Activated CD8-positive, alpha-beta T cell treated with anti-CD3 and anti-CD28 coated beads for 36 hours (primary cell): ENCODE results near the gene DLX2. TPM values are rescaled to one million over a fixed set of nuclear protein-coding genes. Genes with fewer than 3 reads are reported as not detected.

Experiments used
- ATAC-seq: fragments of 200-7000 bp; cut with Tn5 transposase; one replicate; pipeline ENCODE4 v1.10.0; 2021; ENCODE audit warnings: mild to moderate bottlenecking, moderate library complexity
- CTCF ChIA-PET: fragments of 350-600 bp; sonication (Branson Sonifier 250); formaldehyde crosslinking; loops from one replicate; lab custom pipeline; 2021; ENCODE audit warnings: antibody characterized with exemption; lab: Charles Lee
- POLR2A ChIA-PET: fragments of 350-600 bp; sonication (Branson Sonifier 250); formaldehyde crosslinking; loops from one replicate; lab custom pipeline; 2021; ENCODE audit warnings: antibody characterized with exemption; lab: Charles Lee
- DNase-seq: peaks from one replicate; pipeline ENCODE4 v3.0.0-alpha.2; 2020
- H3K27ac Mint-ChIP-seq: one replicate; pipeline ENCODE4 v1.8.0; 2021; ENCODE audit warnings: mild to moderate bottlenecking, mixed read lengths
- H3K27me3 Mint-ChIP-seq: one replicate; pipeline ENCODE4 v1.8.0; 2021; ENCODE audit warnings: mixed read lengths
- H3K36me3 Mint-ChIP-seq: one replicate; pipeline ENCODE4 v1.8.0; 2021; ENCODE audit warnings: low read depth, mixed read lengths
- H3K4me1 Mint-ChIP-seq: one replicate; pipeline ENCODE4 v1.8.0; 2021; ENCODE audit warnings: low read depth, mixed read lengths
- H3K4me3 Mint-ChIP-seq: one replicate; pipeline ENCODE4 v1.8.0; 2021; ENCODE audit warnings: mild to moderate bottlenecking, moderate library complexity, mixed read lengths
- H3K9me3 Mint-ChIP-seq: one replicate; pipeline ENCODE4 v1.8.0; 2021; ENCODE audit warnings: mixed read lengths
- intact Hi-C: fragments of 100-400 bp; cut with micrococcal nuclease; formaldehyde crosslinking; loops from one replicate; pipeline ENCODE4 v1.10.0; 2022
- total RNA-seq, 2 experiments: library from RNA; stranded (reverse); gene quantifications; one replicate each; pipeline ENCODE4 v1.2.3, GENCODE V29; 2021
- TF ChIP-seq, protein P1 (sequence below): fragments of 200-600 bp; IDR thresholded peaks from one replicate; pipeline ENCODE4 v1.8.0; 2022; ENCODE audit warnings: antibody characterized with exemption, mild to moderate bottlenecking

The DLX2 gene
- total RNA-seq, 2 experiments from 2014 or later: not detected

DNA sequence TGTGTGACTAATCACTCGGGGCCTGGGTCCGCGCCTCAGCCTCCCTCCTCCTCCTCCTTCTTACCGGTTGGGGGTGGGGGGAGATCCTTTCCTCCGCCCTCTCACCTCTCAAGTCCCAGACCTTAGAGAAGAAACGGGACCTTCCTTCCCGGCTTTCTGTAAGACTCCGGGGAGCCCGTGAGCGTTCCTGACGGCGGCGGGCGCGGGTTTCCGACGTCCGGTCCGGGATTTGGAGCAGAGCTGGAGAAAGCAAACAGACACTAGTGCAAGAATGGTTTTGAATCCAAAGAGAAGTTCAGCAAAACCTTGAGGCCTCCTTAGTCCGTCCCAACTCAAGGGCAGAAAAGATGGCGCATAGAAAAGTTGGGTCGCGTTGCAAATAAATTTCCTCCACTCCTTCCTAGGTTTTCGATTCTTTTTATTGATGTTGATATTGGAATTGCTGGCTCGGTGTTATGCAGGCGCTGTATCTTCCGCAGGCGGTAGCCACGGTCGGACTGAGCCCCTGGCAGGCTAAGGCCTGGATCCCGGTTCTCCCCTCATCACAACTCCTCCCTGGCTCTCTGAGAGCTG, 15.4 kb downstream of the DLX2 start:
- TF ChIP-seq, protein P1, sequence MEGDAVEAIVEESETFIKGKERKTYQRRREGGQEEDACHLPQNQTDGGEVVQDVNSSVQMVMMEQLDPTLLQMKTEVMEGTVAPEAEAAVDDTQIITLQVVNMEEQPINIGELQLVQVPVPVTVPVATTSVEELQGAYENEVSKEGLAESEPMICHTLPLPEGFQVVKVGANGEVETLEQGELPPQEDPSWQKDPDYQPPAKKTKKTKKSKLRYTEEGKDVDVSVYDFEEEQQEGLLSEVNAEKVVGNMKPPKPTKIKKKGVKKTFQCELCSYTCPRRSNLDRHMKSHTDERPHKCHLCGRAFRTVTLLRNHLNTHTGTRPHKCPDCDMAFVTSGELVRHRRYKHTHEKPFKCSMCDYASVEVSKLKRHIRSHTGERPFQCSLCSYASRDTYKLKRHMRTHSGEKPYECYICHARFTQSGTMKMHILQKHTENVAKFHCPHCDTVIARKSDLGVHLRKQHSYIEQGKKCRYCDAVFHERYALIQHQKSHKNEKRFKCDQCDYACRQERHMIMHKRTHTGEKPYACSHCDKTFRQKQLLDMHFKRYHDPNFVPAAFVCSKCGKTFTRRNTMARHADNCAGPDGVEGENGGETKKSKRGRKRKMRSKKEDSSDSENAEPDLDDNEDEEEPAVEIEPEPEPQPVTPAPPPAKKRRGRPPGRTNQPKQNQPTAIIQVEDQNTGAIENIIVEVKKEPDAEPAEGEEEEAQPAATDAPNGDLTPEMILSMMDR: no peak
- DNase-seq (no peak), ATAC-seq (no peak)
- Mint-ChIP-seq H3K4me1 (peaks cover 46% of the 10 kb centered on the region), H3K36me3 (no peaks in the 10 kb centered on the region), H3K27ac (no peak overlapping the region), H3K4me3 (peak overlapping the region; percentile 39), H3K27me3 (peaks cover 89% of the 10 kb centered on the region), H3K9me3 (no peaks in the 10 kb centered on the region)
- CTCF ChIA-PET: interaction anchor here (0.8 to 4.5 kb wide), 7 partner anchors 9 to 26 kb away, joined by 3 to 43 read pairs (median 6); partner anchors contain the start of gene DLX2
- intact Hi-C loops: no loop called here
- POLR2A ChIA-PET: no interaction called here

DNA sequence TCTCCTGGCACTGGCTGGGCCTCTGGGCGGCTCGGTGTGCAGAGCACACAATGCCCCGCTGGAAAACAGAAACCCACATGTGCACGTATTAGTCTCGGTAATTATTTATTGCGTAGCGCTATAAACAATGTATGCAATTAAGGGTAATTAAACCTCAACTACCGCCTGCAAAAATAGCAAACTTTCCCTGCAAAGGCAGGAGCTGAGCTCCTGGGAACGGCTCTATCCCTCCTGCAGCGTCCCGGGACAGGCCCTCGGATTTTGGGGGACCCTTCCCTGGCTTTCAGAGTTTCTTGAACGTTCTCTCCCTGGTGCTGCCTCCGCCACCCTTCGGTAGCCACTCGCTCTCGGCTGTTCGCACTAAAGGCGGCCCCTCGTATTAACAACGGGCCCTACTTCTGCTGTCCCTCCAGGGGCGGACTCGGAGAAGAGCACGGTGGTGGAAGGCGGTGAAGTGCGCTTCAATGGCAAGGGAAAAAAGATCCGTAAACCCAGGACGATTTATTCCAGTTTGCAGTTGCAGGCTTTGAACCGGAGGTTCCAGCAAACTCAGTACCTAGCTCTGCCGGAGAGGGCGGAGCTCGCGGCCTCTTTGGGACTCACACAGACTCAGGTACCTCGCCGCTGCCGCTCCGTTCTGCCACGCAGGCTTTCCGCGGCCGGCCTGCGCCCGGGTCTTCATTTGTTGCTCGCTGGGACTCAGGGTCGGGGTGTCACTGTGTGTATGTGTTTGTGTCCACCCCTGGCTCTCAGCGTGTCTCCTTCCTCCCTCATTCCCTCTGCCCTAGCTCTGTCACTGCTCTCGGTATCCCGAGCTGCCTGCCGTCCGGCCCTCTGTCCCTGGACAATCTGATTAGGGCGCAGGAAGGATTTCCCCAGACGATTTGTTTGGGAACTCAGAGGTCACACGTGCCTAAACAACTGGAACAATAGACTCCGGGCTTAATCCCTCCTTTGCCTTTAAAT, 16.2 kb downstream of the DLX2 start:
- Mint-ChIP-seq H3K36me3 (no peaks in the 10 kb centered on the region), H3K9me3 (no peaks in the 10 kb centered on the region), H3K4me3 (peak overlapping the region; percentile 75), H3K4me1 (peaks cover 46% of the 10 kb centered on the region), H3K27ac (no peak overlapping the region), H3K27me3 (peaks cover 89% of the 10 kb centered on the region)
- TF ChIP-seq, protein P1: peak; percentile 52
- DNase-seq (peak; percentile 76), ATAC-seq (peak; percentile 57)
- CTCF ChIA-PET: interaction anchor here (0.8 to 4.5 kb wide), 7 partner anchors 8 to 27 kb away, joined by 3 to 43 read pairs (median 4); partner anchors contain the start of gene DLX2
- POLR2A ChIA-PET: no interaction called here
- intact Hi-C loops: no loop called here

DNA sequence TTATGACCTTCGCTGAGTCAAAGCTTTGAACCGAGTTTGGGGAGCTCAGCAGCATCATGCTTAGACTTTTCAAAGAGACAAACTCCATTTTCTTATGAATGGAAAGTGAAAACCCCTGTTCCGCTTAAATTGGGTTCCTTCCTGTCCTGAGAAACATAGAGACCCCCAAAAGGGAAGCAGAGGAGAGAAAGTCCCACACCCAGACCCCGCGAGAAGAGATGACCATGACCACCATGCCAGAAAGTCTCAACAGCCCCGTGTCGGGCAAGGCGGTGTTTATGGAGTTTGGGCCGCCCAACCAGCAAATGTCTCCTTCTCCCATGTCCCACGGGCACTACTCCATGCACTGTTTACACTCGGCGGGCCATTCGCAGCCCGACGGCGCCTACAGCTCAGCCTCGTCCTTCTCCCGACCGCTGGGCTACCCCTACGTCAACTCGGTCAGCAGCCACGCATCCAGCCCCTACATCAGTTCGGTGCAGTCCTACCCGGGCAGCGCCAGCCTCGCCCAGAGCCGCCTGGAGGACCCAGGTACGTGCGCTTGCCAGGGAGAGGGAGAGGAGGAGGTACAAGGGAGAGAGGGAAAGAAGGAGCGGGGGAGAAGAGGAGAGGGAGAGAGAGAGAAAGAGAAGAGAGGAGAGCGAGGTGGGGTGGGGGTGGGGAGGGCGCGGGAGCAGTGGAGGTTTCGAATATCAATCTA, 17.1 kb downstream of the DLX2 start, which contains the start of gene DLX1:
TSS of gene DLX1 (plus strand) at position 48 of the 700 bp plus-strand sequence. CDS start at position 219, 171 bp downstream.
- H3K9me3 Mint-ChIP-seq: no peaks in the 10 kb centered on the region
- peaks cover 90% of the 10 kb centered on the region for H3K27me3 Mint-ChIP-seq
- H3K27ac Mint-ChIP-seq: peak within 1 kb of the TSS; percentile 25
- DNase-seq: no peak
- H3K4me3 Mint-ChIP-seq: peak within 1 kb of the TSS; percentile 75
- peak; percentile 2 for ATAC-seq
- H3K4me1 Mint-ChIP-seq: peaks cover 46% of the 10 kb centered on the region
- intact Hi-C loops: loop anchor here (2.0 kb wide), 1 partner anchor 17 kb away; the partner anchor contains the start of gene DLX2
- ChIA-PET POLR2A (no interaction called here), CTCF (interaction anchor here (0.6 to 4.5 kb wide), 8 partner anchors 9 to 28 kb away, joined by 3 to 43 read pairs (median 6); no protein-coding TSS in a partner anchor)
- TF ChIP-seq, protein P1: no peak
- peaks cover 3% of the 10 kb centered on the region for H3K36me3 Mint-ChIP-seq

DNA sequence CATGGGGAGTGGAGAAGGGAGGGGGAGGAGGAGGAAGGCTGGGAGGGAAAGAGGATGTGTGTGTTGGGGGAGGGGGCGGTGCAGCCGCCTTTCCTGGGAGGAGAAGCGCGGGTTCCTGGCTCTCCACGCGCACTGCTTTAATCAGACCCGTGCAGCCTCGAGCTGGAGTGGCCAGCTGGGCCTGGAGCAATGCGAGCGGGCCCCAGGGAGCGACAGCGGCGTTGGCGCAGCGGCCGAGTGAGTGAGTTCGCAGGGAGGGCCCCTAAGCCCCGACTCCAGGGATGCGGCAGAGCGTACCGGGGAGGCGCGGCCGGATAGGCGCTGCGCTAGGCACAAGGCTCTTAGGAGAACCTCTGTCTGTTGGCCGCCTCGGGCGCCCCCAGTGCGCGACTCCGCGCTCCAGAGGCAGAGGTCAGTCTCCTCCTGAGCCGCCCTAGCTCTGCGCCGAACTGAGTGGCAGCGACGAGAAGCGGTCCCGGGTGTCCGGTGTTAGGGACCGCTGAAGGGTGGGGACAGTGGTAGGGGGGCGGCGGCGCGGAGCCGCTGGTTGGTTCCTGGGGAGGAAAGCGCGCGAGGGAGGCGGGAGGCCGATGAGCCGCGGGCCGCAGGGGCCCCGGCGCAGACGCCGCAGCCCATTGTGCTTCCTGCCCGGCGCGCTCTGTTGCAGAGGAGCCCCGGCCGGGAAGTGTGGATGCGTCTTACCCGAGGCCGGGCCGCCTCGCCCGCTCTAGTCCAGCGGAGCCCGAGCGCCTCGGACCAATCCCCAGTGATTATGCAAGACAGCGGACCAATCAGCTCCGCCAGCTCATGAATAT, 17.8 kb downstream of the DLX2 start:
- intact Hi-C loops: loop anchor here (2.0 kb wide), 1 partner anchor 18 kb away; the partner anchor contains the start of gene DLX2
- POLR2A ChIA-PET: interaction anchor here (0.7 kb wide), 1 partner anchor 367 kb away, joined by 3 read pairs; no protein-coding TSS in a partner anchor
- Mint-ChIP-seq H3K36me3 (peaks cover 6% of the 10 kb centered on the region), H3K4me1 (peaks cover 48% of the 10 kb centered on the region), H3K27me3 (peaks cover 90% of the 10 kb centered on the region), H3K9me3 (no peaks in the 10 kb centered on the region), H3K4me3 (peak overlapping the region; percentile 75), H3K27ac (no peak overlapping the region)
- CTCF ChIA-PET: interaction anchor here (0.6 to 4.5 kb wide), 6 partner anchors 9 to 29 kb away, joined by 3 to 43 read pairs (median 6); no protein-coding TSS in a partner anchor
- DNase-seq (peak; percentile 80), ATAC-seq (peak; percentile 79)
- TF ChIP-seq, protein P1: no peak
